Epithelial cell of proximal tubule (primary cell): ENCODE results near the gene RAD51B. TPM values are rescaled to one million over a fixed set of nuclear protein-coding genes. Genes with fewer than 3 reads are reported as not detected.

Experiments
- DNase-seq: peaks from one replicate; pipeline ENCODE4 v3.0.0-alpha.2; 2011; ENCODE audit warnings: low read depth
- H3K4me3 ChIP-seq: 2 replicates; pipeline ENCODE4 v1.5.1; 2011; ENCODE audit warnings: low read depth, mild to moderate bottlenecking, low read length
- CTCF ChIP-seq: conservative IDR thresholded peaks from 2 replicates; pipeline ENCODE4 v1.5.1; 2012; ENCODE audit warnings: low read depth, mild to moderate bottlenecking, low read length
- total RNA-seq: library from RNA; depleted of rRNA; stranded (reverse); fragments of >200 nt; gene quantifications from 2 replicates; pipeline ENCODE4 v1.2.3, GENCODE V29; 2015

Gene RAD51B
- total RNA-seq, 1 donor from 2014 or later = 6.3 TPM

GRCh38 chr14:68606176-68606575 lies 786.6 kb downstream of the RAD51B start:
- H3K4me3 ChIP-seq = no peak overlapping the region
- TF ChIP-seq CTCF = no peak
- DNase-seq = no peak

- DNase-seq = no peak
- no peak overlapping the region for H3K4me3 ChIP-seq
- TF ChIP-seq CTCF = no peak
Measured at GRCh38 chr14:68606644-68607043, 787.1 kb downstream of the RAD51B start.

- no peak for DNase-seq
- TF ChIP-seq CTCF = no peak
- no peak overlapping the region for H3K4me3 ChIP-seq
Measured at GRCh38 chr14:68607081-68607866, 787.7 kb downstream of the RAD51B start.

- no peak for DNase-seq
- no peak overlapping the region for H3K4me3 ChIP-seq
- TF ChIP-seq CTCF = no peak
Measured at GRCh38 chr14:68607867-68608573, 788.4 kb downstream of the RAD51B start.

- no peak for TF ChIP-seq CTCF
- no peak for DNase-seq
- no peak overlapping the region for H3K4me3 ChIP-seq
Measured at GRCh38 chr14:68608574-68608962, 789.0 kb downstream of the RAD51B start.

GRCh38 chr14:68609012-68609411 lies 789.4 kb downstream of the RAD51B start:
- TF ChIP-seq CTCF = no peak
- no peak overlapping the region for H3K4me3 ChIP-seq

More at GRCh38 chr14:68609012-68609411, 789.4 kb downstream of the RAD51B start:
- DNase-seq = no peak
